Muscle of arm (tissue), 14 donors: Measurements from ENCODE around the gene LARP4. TPM values are rescaled to one million over a fixed set of nuclear protein-coding genes. Genes with fewer than 3 reads are reported as not detected.
"Not testable (repeated sequence)": the region's sequence is repeated elsewhere in the genome, so short reads cannot be mapped to it uniquely, and the experiment has no call there.

Experiments used
- DNase-seq: peaks from one replicate; pipeline ENCODE4 v3.0.0-alpha.2; 2013
- long read RNA-seq, 11 donors: transcript quantifications; one replicate each; lab custom pipeline, GENCODE V29; 2026
- polyA plus RNA-seq, 12 donors: library from polyadenylated mRNA; unstranded; fragments of 120-200 nt; gene quantifications; one replicate each; pipeline ENCODE4 v1.2.1, GENCODE V29; 2013; ENCODE audit not compliant: insufficient read length in 12 of 12

Gene LARP4
- polyA plus RNA-seq, result 10 to 100 TPM in 11 of 12 donors, not detected in 1; 21.3 to 32.0 (median 26.4) TPM
- long read RNA-seq, donor 1, full-length matches to known transcripts, result 2 of 2 reads
- long read RNA-seq, donor 1, partial matches to known transcripts, result 0 of 2 reads
- long read RNA-seq, donor 1, other reads (novel, unspliced or antisense), result 0 of 2 reads
- long read RNA-seq, donor 2, full-length matches to known transcripts, result 3 of 20 reads
- long read RNA-seq, donor 2, partial matches to known transcripts, result 17 of 20 reads
- long read RNA-seq, donor 2, other reads (novel, unspliced or antisense), result 0 of 20 reads
- long read RNA-seq, donor 3, full-length matches to known transcripts, result 2 of 17 reads
- long read RNA-seq, donor 3, partial matches to known transcripts, result 15 of 17 reads
- long read RNA-seq, donor 3, other reads (novel, unspliced or antisense), result 0 of 17 reads
- long read RNA-seq, donor 4, full-length matches to known transcripts, result 2 of 2 reads
- long read RNA-seq, donor 4, partial matches to known transcripts, result 0 of 2 reads
- long read RNA-seq, donor 4, other reads (novel, unspliced or antisense), result 0 of 2 reads
- long read RNA-seq, donor 5, result 0 reads
- long read RNA-seq, donor 6, result 0 reads
- long read RNA-seq, donor 7, full-length matches to known transcripts, result 1 of 1 reads
- long read RNA-seq, donor 7, partial matches to known transcripts, result 0 of 1 reads
- long read RNA-seq, donor 7, other reads (novel, unspliced or antisense), result 0 of 1 reads
- long read RNA-seq, donor 8, partial matches to known transcripts, result 0 of 2 reads
- long read RNA-seq, donor 8, other reads (novel, unspliced or antisense), result 0 of 2 reads
- long read RNA-seq, donor 9, partial matches to known transcripts, result 0 of 1 reads
- long read RNA-seq, donor 9, other reads (novel, unspliced or antisense), result 0 of 1 reads
- long read RNA-seq, donor 10, partial matches to known transcripts, result 0 of 3 reads
- long read RNA-seq, donor 10, other reads (novel, unspliced or antisense), result 0 of 3 reads
- long read RNA-seq, donor 11, full-length matches to known transcripts, result 3 of 3 reads
- long read RNA-seq, donor 11, partial matches to known transcripts, result 0 of 3 reads
- long read RNA-seq, donor 11, other reads (novel, unspliced or antisense), result 0 of 3 reads

DNA sequence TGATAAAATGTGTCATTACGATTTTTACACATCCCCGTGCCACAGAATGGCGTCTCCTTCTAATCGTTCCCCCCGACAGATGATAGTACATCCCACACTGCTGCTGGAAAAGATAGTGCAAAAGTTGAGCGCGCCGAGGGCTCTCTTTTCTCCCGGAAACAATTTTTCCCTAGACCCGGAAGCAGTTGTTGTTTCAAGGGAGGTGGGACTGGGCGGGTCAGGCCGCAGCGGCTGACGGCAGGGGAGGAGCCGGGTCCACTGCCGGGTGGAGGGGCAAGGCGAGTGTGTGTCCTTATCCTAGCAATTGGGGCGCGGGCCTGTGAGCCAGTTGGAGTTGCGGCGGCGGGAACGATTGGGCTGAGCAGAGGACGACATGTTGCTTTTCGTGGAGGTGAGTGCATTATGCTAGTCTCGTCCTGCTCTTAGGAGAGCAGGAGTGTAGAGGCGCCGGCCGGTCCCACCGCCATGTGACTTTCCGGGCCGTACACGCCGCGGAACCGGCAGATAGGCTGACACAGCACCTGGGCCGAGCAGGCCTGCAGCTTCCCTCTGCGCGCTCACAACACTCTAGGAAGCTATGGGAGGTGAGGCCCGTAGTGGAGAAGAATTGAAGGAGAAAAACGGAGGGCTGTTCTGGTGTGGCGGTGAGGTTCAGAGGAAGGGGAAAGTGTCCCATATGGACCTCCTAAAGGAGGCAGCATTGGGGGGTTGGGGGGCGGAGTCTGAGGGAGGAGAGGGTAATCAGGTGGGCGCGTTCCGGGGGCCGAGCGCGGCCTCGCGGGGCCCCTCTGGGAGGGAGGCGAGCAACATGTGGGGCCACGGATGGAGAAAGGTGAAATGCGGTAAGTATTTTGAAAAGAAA is at the start of gene LARP4:
Gene LARP4 (plus strand): TSS at position 248 of the 862 bp plus-strand sequence. CDS start 126 bp downstream, at position 374.
- peak; percentile 96 for DNase-seq

DNA sequence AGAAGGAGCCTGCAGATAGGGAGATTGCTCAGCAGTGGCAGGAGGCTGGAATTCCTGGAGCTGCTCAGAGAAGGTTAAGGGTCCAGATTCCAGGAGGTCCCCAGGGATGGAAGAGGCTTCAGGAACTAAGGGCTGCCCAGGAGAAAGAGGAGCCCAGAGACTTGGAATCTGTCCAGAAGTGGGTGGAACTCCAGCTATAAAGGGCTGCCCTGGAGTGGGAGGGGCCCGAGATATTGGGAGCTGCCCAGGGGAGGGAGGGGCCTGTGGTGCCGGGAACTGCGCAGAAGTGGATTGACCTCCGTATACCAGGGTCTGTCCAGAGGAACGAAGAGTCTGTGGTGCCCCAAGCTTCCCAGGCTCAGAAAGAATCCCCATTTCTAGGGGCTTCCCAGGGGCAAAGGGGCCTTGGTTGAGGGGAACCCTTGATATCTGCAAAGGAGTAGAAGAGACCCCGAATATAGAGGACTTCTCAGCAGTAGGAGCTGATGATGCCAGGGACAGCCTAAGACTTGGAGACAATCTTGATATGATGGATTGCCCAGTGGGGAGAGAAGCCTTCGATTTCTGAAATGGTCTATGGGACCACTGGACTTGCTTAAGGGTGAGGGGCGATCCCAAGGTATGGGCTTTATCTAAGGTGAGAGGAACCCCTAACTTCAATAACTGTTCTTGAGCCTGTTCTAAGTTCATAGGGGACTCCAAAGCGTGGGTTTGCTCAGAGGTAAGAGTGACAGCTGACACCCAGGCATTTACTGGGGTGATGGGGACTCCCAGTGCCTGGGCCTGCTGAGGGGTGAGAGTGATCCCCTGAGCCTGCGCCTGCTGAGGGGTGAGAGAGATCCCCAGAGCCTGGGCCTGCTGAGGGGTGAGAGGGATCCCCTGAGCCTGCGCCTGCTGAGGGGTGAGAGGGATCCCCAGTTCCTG is 49.3 kb upstream of the LARP4 start:
- DNase-seq, result no peak

- no peak for DNase-seq
Observed at GRCh38 chr12:50353404-50353803, 47.3 kb upstream of the LARP4 start.

DNA sequence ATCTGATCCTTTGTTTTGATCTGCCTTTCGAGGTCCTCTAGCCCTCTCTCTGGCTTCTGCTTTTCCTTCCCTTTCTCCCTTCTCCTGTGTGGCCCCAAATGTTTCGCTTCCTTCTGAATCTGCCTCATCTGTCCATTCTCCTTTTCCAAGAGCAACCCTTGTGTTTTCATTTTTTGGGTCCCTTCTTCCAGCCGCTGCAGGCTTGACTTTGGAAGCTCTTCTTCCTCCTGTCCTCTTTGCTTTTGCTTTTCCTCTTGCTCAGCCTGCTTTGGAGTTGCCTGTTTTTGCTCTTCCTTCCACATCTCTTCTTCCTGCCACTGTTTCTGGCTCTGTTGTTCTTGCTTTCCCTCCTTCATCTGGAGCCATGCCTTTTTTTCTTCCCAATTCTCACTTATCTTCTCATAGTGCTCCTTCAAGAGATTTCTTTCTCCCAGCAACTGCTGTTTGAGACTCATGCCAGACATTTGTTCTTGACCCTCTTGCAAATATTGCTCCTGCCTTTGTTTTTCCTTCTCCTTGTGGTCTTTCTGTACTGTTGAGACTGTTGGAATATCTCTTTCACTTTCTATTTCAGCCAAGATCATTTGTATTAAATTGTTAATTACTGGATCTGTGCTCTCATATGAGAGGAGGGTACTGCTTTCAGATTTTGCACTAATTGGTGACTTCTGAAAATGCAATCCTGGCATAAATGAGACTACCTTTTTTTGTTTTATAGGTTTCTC is 46.7 kb upstream of the LARP4 start:
- DNase-seq, result no peak

- DNase-seq, result no peak
Observed at GRCh38 chr12:50354908-50355307, 45.8 kb upstream of the LARP4 start.

- DNase-seq, result no peak
Observed at GRCh38 chr12:50355365-50355764, 45.3 kb upstream of the LARP4 start.

DNA sequence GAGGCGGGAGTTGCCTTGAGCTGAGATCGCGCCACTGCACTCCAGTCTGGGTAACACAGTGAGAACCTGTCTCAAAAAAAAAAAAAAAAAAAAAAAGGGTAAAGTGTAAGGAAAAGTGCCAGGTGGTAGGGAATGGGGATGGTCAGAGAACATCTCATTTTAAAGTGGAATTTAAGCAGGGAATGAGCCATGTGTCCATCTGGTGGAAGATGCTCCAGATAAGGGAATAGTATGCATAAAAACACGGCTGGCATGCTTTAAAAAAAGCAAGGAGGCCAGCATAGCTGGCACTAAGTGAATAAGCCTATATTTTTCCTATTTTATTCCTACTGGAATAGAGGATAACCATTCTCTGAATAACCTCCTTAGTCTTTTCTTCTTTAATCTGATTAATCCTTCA is 38.0 kb upstream of the LARP4 start:
- DNase-seq, result no peak

DNA sequence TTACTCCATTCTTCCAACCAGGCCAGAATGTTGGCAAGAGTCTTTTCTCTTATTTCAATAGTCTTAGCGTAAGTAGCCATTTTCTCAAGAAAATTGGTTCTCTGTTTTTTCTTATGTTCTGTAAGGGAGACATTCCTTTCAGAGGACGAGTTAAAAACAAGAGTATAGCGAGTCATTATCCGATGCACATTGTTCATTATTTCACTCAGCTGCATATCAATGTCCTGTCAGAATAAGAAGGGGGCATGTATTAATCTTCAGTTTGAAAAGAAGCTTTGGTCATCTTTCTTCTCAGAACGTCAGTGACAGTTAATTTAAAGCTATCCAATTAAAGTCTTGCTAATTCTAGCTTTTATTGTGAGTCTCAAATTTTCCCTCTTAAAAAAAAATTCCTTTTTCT is 37.5 kb upstream of the LARP4 start:
- no peak for DNase-seq

GRCh38 chr12:50365709-50366406 is 34.8 kb upstream of the LARP4 start:
- no peak for DNase-seq

DNA sequence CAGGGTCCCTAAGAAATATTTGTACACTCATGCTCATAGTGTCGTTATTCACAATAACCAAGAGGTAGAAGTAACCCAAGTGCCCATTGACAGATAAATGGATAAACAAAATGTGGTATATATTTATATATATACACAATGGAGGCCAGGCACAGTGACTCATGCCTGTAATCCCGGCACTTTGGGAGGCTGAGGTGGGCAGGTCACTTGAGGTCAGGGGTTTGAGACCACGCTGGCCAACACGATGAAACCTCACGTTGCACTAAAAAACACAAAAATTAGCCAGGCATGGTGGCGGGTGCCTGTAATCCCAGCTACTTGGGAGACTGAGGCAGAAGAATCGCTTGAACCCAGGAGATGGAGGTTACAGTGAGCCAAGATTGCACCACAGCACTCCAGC is 30.0 kb upstream of the LARP4 start:
- DNase-seq, result not testable (repeated sequence)

- no peak for DNase-seq
Observed at GRCh38 chr12:50375802-50376201, 24.9 kb upstream of the LARP4 start.

- DNase-seq, result no peak
Observed at GRCh38 chr12:50380761-50381325, 19.8 kb upstream of the LARP4 start.

DNA sequence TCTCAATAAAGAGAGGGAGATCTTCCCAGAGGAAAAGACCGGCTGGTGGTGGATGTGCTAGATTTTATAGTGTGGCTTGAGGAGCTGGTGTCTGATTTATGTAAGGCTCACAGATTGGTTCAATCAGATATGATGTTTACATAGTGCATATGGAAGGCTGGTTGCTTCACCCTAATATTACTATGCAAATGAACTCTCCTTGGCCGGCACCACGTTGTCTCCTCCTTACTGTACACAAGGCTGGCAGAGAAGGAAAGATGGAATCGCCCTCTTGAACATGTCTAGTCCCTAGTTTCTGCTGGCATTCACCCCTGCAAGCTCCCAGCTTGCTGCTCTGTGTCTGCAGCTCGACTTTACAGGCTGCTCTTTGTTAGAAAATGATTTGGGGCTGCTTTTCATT is 13.2 kb upstream of the LARP4 start:
- no peak for DNase-seq

DNA sequence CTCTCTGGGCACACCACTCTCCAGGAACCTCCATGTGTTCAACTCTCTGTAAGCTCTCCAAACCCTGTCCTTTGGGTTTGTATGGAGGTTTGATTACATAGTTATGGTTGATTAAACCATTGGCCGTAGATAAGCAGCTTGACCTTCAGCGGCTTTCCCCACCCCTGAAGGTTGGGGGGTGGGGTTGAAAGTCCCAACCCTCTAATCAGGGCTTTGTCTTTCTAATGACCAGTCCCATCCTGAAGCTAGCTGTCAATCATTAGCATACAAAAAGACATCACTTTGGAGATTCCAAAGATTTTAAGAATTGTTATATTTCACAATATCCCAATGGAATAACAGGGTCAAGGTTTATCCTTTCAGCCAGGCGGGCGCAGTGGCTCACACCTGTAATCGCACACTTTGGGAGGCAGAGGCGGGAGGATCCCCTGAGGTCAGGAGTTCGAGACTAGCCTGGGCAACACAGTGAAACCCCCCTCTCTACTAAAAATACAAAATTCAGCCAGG is 12.7 kb upstream of the LARP4 start:
- DNase-seq, result no peak

DNA sequence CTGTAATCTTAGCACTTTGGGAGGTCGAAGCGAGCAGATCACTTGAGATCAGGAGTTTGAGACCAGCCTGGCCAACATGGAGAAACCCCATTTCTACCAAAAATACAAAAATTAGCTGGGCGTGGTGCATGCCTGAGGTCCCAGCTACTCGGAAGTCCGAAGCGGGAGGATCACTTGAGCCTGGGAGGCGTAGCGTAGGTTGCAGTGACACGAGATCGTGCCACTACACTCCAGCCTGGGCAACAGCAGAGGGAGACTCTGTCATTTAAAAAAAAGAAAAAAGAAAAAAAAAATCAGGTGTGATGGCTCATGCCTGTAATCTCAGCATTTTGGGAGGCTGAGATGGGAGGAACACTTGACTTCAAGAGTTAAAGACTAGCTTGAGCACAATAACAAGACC is 11.9 kb upstream of the LARP4 start:
- not testable (repeated sequence) for DNase-seq

- no peak for DNase-seq
Observed at GRCh38 chr12:50390316-50390741, 10.4 kb upstream of the LARP4 start.

- DNase-seq, result no peak
Observed at GRCh38 chr12:50394469-50395029, 6.1 kb upstream of the LARP4 start.

DNA sequence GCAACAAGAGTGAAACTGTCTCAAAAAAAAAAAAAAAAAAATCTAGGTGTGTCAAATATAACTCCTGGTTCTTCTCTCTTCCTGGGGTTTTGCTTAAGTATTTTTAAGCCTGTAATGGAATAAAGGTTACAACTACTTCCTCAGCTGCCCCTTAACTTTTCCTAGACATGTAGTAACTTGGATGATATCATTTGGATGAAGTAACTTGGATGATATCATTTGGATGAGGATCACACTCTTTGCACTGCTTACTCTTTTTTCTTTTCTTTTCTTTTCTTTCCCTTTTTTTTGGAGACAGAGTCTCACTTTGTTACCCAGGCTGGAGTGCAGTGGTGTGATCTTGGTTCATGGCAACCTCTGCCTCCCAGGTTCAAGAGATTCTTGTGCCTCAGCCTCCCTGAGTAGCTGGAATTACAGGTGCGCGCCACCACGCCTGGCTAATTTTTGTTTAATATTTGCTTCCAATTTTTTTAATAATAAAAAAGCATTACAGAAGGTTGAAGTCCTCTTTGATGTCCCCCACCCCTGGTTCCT is 3.5 kb upstream of the LARP4 start:
- DNase-seq, result no peak
